ENCODE data around the gene IFT80.

DNA sequence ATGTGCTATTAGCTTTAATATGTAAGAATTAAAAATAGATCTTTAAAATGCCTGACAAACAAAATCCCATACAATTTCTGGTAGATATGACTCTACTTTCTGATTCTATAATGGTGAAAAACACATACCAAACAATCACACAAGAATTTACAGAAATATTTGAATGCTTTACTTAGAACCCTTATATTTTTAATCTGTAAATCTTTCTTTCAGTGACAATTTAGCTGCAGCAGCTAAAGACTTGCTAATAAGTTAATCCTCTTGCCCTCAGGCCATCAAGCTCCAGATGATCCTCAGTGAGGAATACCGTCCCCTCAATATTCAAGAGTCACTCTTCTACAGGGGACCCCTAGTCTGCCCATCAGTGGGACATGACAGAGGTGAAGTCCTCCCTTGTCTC is 118.2 kb downstream of the IFT80 start:
- TF ChIP-seq EZH2phosphoT487 (IDR thresholded peaks at IDR 0.05; ENCODE audit: unreplicated experiment) (no peak), EZH2 (IDR thresholded peaks at IDR 0.05; ENCODE audit: low read depth, unreplicated experiment) (no peak), POLR2AphosphoS5 (IDR thresholded peaks at IDR 0.05; ENCODE audit: low read depth) (no peak), REST (IDR thresholded peaks at IDR 0.05; ENCODE audit: unreplicated experiment) (no peak), ETS1 (IDR thresholded peaks at IDR 0.05) (no peak), NANOG (IDR thresholded peaks at IDR 0.05; ENCODE audit: borderline replicate concordance) (no peak), CREB1 (CRISPR knock-in tag; IDR thresholded peaks at IDR 0.05; ENCODE audit: low read depth) (no peak), JUNB (IDR thresholded peaks at IDR 0.05; ENCODE audit: unreplicated experiment) (no peak)
- TF ChIP-seq, protein P1, sequence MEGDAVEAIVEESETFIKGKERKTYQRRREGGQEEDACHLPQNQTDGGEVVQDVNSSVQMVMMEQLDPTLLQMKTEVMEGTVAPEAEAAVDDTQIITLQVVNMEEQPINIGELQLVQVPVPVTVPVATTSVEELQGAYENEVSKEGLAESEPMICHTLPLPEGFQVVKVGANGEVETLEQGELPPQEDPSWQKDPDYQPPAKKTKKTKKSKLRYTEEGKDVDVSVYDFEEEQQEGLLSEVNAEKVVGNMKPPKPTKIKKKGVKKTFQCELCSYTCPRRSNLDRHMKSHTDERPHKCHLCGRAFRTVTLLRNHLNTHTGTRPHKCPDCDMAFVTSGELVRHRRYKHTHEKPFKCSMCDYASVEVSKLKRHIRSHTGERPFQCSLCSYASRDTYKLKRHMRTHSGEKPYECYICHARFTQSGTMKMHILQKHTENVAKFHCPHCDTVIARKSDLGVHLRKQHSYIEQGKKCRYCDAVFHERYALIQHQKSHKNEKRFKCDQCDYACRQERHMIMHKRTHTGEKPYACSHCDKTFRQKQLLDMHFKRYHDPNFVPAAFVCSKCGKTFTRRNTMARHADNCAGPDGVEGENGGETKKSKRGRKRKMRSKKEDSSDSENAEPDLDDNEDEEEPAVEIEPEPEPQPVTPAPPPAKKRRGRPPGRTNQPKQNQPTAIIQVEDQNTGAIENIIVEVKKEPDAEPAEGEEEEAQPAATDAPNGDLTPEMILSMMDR (conservative IDR thresholded peaks at IDR 0.05; ENCODE audit: low read depth in 2 of 2): no peak
- TF ChIP-seq, protein P2, sequence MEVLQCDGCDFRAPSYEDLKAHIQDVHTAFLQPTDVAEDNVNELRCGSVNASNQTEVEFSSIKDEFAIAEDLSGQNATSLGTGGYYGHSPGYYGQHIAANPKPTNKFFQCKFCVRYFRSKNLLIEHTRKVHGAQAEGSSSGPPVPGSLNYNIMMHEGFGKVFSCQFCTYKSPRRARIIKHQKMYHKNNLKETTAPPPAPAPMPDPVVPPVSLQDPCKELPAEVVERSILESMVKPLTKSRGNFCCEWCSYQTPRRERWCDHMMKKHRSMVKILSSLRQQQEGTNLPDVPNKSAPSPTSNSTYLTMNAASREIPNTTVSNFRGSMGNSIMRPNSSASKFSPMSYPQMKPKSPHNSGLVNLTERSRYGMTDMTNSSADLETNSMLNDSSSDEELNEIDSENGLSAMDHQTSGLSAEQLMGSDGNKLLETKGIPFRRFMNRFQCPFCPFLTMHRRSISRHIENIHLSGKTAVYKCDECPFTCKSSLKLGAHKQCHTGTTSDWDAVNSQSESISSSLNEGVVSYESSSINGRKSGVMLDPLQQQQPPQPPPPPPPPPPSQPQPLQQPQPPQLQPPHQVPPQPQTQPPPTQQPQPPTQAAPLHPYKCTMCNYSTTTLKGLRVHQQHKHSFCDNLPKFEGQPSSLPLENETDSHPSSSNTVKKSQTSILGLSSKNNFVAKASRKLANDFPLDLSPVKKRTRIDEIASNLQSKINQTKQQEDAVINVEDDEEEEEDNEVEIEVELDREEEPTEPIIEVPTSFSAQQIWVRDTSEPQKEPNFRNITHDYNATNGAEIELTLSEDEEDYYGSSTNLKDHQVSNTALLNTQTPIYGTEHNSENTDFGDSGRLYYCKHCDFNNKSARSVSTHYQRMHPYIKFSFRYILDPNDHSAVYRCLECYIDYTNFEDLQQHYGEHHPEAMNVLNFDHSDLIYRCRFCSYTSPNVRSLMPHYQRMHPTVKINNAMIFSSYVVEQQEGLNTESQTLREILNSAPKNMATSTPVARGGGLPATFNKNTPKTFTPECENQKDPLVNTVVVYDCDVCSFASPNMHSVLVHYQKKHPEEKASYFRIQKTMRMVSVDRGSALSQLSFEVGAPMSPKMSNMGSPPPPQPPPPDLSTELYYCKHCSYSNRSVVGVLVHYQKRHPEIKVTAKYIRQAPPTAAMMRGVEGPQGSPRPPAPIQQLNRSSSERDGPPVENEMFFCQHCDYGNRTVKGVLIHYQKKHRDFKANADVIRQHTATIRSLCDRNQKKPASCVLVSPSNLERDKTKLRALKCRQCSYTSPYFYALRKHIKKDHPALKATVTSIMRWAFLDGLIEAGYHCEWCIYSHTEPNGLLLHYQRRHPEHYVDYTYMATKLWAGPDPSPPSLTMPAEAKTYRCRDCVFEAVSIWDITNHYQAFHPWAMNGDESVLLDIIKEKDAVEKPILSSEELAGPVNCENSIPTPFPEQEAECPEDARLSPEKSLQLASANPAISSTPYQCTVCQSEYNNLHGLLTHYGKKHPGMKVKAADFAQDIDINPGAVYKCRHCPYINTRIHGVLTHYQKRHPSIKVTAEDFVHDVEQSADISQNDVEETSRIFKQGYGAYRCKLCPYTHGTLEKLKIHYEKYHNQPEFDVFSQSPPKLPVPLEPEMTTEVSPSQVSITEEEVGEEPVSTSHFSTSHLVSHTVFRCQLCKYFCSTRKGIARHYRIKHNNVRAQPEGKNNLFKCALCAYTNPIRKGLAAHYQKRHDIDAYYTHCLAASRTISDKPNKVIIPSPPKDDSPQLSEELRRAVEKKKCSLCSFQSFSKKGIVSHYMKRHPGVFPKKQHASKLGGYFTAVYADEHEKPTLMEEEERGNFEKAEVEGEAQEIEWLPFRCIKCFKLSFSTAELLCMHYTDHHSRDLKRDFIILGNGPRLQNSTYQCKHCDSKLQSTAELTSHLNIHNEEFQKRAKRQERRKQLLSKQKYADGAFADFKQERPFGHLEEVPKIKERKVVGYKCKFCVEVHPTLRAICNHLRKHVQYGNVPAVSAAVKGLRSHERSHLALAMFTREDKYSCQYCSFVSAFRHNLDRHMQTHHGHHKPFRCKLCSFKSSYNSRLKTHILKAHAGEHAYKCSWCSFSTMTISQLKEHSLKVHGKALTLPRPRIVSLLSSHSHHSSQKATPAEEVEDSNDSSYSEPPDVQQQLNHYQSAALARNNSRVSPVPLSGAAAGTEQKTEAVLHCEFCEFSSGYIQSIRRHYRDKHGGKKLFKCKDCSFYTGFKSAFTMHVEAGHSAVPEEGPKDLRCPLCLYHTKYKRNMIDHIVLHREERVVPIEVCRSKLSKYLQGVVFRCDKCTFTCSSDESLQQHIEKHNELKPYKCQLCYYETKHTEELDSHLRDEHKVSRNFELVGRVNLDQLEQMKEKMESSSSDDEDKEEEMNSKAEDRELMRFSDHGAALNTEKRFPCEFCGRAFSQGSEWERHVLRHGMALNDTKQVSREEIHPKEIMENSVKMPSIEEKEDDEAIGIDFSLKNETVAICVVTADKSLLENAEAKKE (CRISPR knock-in tag; IDR thresholded peaks at IDR 0.05): no peak

Data from GM23338 (cell line).